Measurements from ENCODE around the gene HAP1. TPM values are rescaled to one million over a fixed set of nuclear protein-coding genes. Genes with fewer than 3 reads are reported as not detected.

The HAP1 gene
- total and polyA plus RNA-seq, 2 of the 8 experiments (the other 6 are each of a cell fraction or from before 2014, with no cell fraction given): 2.3 to 3.6 TPM

GRCh38 chr17:41738077-41738800 is 3.8 kb upstream of the HAP1 start:
- H2BK20ac ChIP-seq (ENCODE audit: low read length): peak overlapping the region; percentile 95
- H3K18ac ChIP-seq (ENCODE audit: extremely low read depth, low read length): peak overlapping the region; percentile 100
- no peak overlapping the region for H3K56ac ChIP-seq (replicated peaks; ENCODE audit: insufficient read length, low read depth, low read length)
- H3K14ac ChIP-seq (ENCODE audit: insufficient read length): no peak overlapping the region
- H3K79me1 ChIP-seq (ENCODE audit: low read depth, low read length): no peaks in the 10 kb centered on the region
- H3K23me2 ChIP-seq (ENCODE audit: low read depth, low read length): peaks cover 13% of the 10 kb centered on the region
- no peak overlapping the region for H2AK5ac ChIP-seq (ENCODE audit: low read depth, low read length)
- H4K8ac ChIP-seq (ENCODE audit: extremely low read depth, insufficient read depth, low read length): peak overlapping the region; percentile 94; the same call in 1 of the 2 replicates
- H3K27me3 ChIP-seq (replicated peaks in 1 of 4; ENCODE audit: control insufficient read depth in 3 of 4, extremely low read depth in 1 of 4, insufficient read depth in 3 of 4, low read length in 3 of 4): peaks cover 12 to 45% (median 32%) of the 10 kb centered on the region in 4 experiments
- H3K9me3 ChIP-seq (ENCODE audit: insufficient read depth in 2 of 2, low read depth in 1 of 2, low read length in 1 of 2): no peaks in the 10 kb centered on the region
- no peak overlapping the region for H3K23ac ChIP-seq (ENCODE audit: insufficient read length)
- FAIRE-seq (peak; percentile 82), DNase-seq (ENCODE audit: low read depth in 1 of 2, low spot score in 2 of 2) (peak; percentile 69 to 95)
- H2BK12ac ChIP-seq (ENCODE audit: low read depth, low read length): peak overlapping the region; percentile 97; the same call in 1 of the 2 replicates
- peak overlapping the region; percentile 32 for H4K5ac ChIP-seq (ENCODE audit: insufficient read length, low read depth, low read length)
- H2BK15ac ChIP-seq (ENCODE audit: low read length): peak overlapping the region; percentile 100
- peak overlapping the region; percentile 97 for H2AFZ ChIP-seq (ENCODE audit: low read length)
- H4K20me1 ChIP-seq (replicated peaks in 1 of 2; ENCODE audit: control insufficient read depth in 1 of 2, insufficient read depth in 2 of 2, low read length in 2 of 2): peaks cover 0 to 5% of the 10 kb centered on the region in 2 experiments
- H2BK120ac ChIP-seq (replicated peaks; ENCODE audit: low read depth, low read length): peak overlapping the region; percentile 85
- H3K4ac ChIP-seq (replicated peaks; ENCODE audit: insufficient read length, low read depth, low read length): peak overlapping the region; percentile 5
- H4K91ac ChIP-seq (replicated peaks; ENCODE audit: insufficient read length, low read length): peak overlapping the region; percentile 97
- H3K4me3 ChIP-seq (ENCODE audit: extremely low read depth in 1 of 4, insufficient read depth in 2 of 4, low read depth in 3 of 4, low read length in 4 of 4): no peak overlapping the region
- no peaks in the 10 kb centered on the region for H3K79me2 ChIP-seq (ENCODE audit: control insufficient read depth in 1 of 2, insufficient read depth in 2 of 2, low read length in 2 of 2)
- ChIA-PET CTCF (ENCODE audit: partially characterized antibody) (interaction anchor here (0.6 to 3.6 kb wide), 37 partner anchors 8 to 225 kb away, joined by 3 to 43 read pairs (median 4); partner anchors contain the start of genes JUP and P3H4), POLR2A (ENCODE audit: partially characterized antibody) (interaction anchor here (0.7 to 18.3 kb wide), 10 partner anchors 46 to 143 kb away, joined by 3 to 215 read pairs (median 6); partner anchors contain the start of genes EIF1, FKBP10, JUP and KLHL11)
- H3K4me2 ChIP-seq (ENCODE audit: insufficient read depth in 1 of 2, low read depth in 2 of 2, low read length in 2 of 2): no peak overlapping the region
- H3K36me3 ChIP-seq (ENCODE audit: control insufficient read depth in 2 of 4, insufficient read depth in 4 of 4, low read length in 3 of 4): no peaks in the 10 kb centered on the region
- peak overlapping the region; percentile 79 for H3K27ac ChIP-seq (ENCODE audit: low read depth, low read length)
- H3K9ac ChIP-seq (replicated peaks in 1 of 4; ENCODE audit: extremely low read depth in 1 of 4, low read depth in 3 of 4, low read length in 3 of 4): peak overlapping the region in 2 of 4 experiments; percentile 51 to 59; a peak in 3 of 7 replicates
- H3K4me1 ChIP-seq (replicated peaks in 1 of 4; ENCODE audit: control insufficient read depth in 3 of 4, insufficient read depth in 4 of 4, low read length in 3 of 4): peaks cover 0 to 10% (median 8%) of the 10 kb centered on the region in 4 experiments; a peak in 6 of 7 replicates
- H2BK5ac ChIP-seq (ENCODE audit: low read depth, low read length): peak overlapping the region; percentile 90
- 20% methylated on average over 10 of the region's 10 CpGs; no CpG with 5 or more reads in 1 of the 2 experiments for WGBS, 2 experiments (ENCODE audit: extremely low coverage in 1 of 2, insufficient coverage in 1 of 2, insufficient read length in 1 of 2, insufficient replicate concordance in 2 of 2, low coverage in 1 of 2, low lambda C conversion rate in 2 of 2, missing lambda C conversion rate in 1 of 2)
- TF ChIP-seq RAD21 (IDR thresholded peaks at IDR 0.05 in 1 of 2, conservative IDR thresholded peaks at IDR 0.05 in 1 of 2; ENCODE audit: low read depth in 2 of 2, low read length in 2 of 2) (peak; percentile 99 to 100), ATF3 (IDR thresholded peaks at IDR 0.05; ENCODE audit: insufficient read depth, low read depth, low read length) (peak; percentile 60), POLR2A (IDR thresholded peaks at IDR 0.05; ENCODE audit: control extremely low read depth in 1 of 2, low read depth in 2 of 2, low read length in 2 of 2) (0 out of 3 replicates have a peak, but pooled peaks of 1 of the 2 experiments have one; percentile 19), E2F6 (IDR thresholded peaks at IDR 0.05) (peak; percentile 32; the same call in 1 of the 2 replicates), BCL11A (IDR thresholded peaks at IDR 0.05; ENCODE audit: low read depth in 2 of 2, low read length in 2 of 2) (no peak), PHF8 (conservative IDR thresholded peaks at IDR 0.05; ENCODE audit: low read depth, low read length) (no peak), MAX (IDR thresholded peaks at IDR 0.05) (peak; percentile 99), RXRA (IDR thresholded peaks at IDR 0.05; ENCODE audit: insufficient read depth, low read depth, low read length) (no peak), TAF1 (IDR thresholded peaks at IDR 0.05; ENCODE audit: low read depth, low read length) (peak; percentile 59; the same call in 1 of the 2 replicates)

Measured in H1 (cell line).